Activated CD8-positive, alpha-beta memory T cell treated with anti-CD3 and anti-CD28 coated beads, Interleukin-2, amount 50 U/mL, for 24 hours (primary cell): ENCODE measurements around the gene AATK.

ENCODE experiments used
- DNase-seq: peaks from one replicate; pipeline ENCODE4 v3.0.0-alpha.2; 2020; ENCODE audit errors: extremely low read depth

Gene AATK

GRCh38 chr17:81166033-81166492 is at the start of gene AATK:
Gene AATK, minus strand, starts transcription at chr17:81166221. Its CDS starts 229 bp downstream, at chr17:81165992.
- no peak for DNase-seq

GRCh38 chr17:81213978-81214377 is 48.0 kb upstream of the AATK start:
- no peak for DNase-seq

- no peak for DNase-seq
These were observed 46.3 kb upstream of the AATK start for GRCh38 chr17:81212365-81212764.

GRCh38 chr17:81210868-81211267 is 44.8 kb upstream of the AATK start:
- no peak for DNase-seq

- no peak for DNase-seq
These were observed 44.4 kb upstream of the AATK start for GRCh38 chr17:81210466-81210865.

GRCh38 chr17:81209141-81209540 is 43.1 kb upstream of the AATK start:
- no peak for DNase-seq

GRCh38 chr17:81208651-81209050 is 42.6 kb upstream of the AATK start:
- DNase-seq: no peak

GRCh38 chr17:81207610-81208581 is 41.9 kb upstream of the AATK start:
- no peak for DNase-seq

GRCh38 chr17:81206657-81207056 is 40.6 kb upstream of the AATK start:
- DNase-seq: no peak

GRCh38 chr17:81206166-81206565 is 40.1 kb upstream of the AATK start:
- DNase-seq: no peak

- no peak for DNase-seq
These were observed 38.6 kb upstream of the AATK start for GRCh38 chr17:81204578-81204977.

GRCh38 chr17:81203136-81203535 is 37.1 kb upstream of the AATK start:
- no peak for DNase-seq

- no peak for DNase-seq
These were observed 36.3 kb upstream of the AATK start for GRCh38 chr17:81202318-81202717.

GRCh38 chr17:81200695-81201580 is 34.9 kb upstream of the AATK start:
- DNase-seq: no peak

- no peak for DNase-seq
These were observed 34.2 kb upstream of the AATK start for GRCh38 chr17:81200201-81200600.

- DNase-seq: no peak
These were observed 33.4 kb upstream of the AATK start for GRCh38 chr17:81199482-81199830.

- DNase-seq: no peak
These were observed 32.9 kb upstream of the AATK start for GRCh38 chr17:81198826-81199481.

- DNase-seq: no peak
These were observed 31.9 kb upstream of the AATK start for GRCh38 chr17:81197831-81198490.

- DNase-seq: no peak
These were observed 31.4 kb upstream of the AATK start for GRCh38 chr17:81197409-81197795.

GRCh38 chr17:81196505-81197408 is 30.7 kb upstream of the AATK start:
- no peak for DNase-seq
